A549 (cell line): ENCODE measurements around the gene SCGB1C1. TPM values are rescaled to one million over a fixed set of nuclear protein-coding genes. Genes with fewer than 3 reads are reported as not detected.

ENCODE experiments used
- ATAC-seq, 2 experiments: fragments of 200-7000 bp in 1 of 2; fragments of >200 bp in 1 of 2; cut with Nextera tagmentation in 1 of 2; cut with Tn5 transposase in 1 of 2; 3 replicates each; pipeline versions ENCODE4 v1.8.0 to v1.9.1; 2018 to 2020; ENCODE audit warnings: mild to moderate bottlenecking in 1 of 2, moderate library complexity in 1 of 2
- CTCF ChIA-PET: fragments of 300-600 bp; sonication (Branson Sonifier 250); formaldehyde crosslinking; extraction: SDS; loops from one replicate; lab custom pipeline; 2021; ENCODE audit warnings: antibody characterized with exemption, inconsistent platforms; lab: Yijun Ruan, JAX
- POLR2A ChIA-PET: fragments of 350-600 bp; formaldehyde crosslinking; extraction: SDS; loops from one replicate; lab custom pipeline; 2021; ENCODE audit warnings: antibody characterized with exemption, inconsistent platforms; lab: Yijun Ruan, JAX
- DNase-seq, 2 experiments: peaks; one replicate each; pipeline versions ENCODE4 v3.0.0 to v3.0.0-alpha.2; 2011 to 2016; ENCODE audit warnings: low read depth in 1 of 2, low spot score in 1 of 2
- FAIRE-seq: peaks from 2 replicates; lab custom pipeline; 2011; peaks lifted over from hg19 to GRCh38; lab: Jason Lieb, UNC
- H3K27ac ChIP-seq, 2 experiments: fragments of >200 bp; sonication (Bioruptor Twin); formaldehyde crosslinking; 3 replicates each; pipeline ENCODE4 v1.5.1; 2016 to 2017
- H3K4me1 ChIP-seq: fragments of >200 bp; sonication (Bioruptor Twin); formaldehyde crosslinking; 3 replicates; pipeline ENCODE4 v1.6.1; 2016
- H3K4me2 ChIP-seq: fragments of >200 bp; sonication (Bioruptor Twin); formaldehyde crosslinking; 3 replicates; pipeline ENCODE4 v1.6.1; 2016
- H3K4me3 ChIP-seq: fragments of >200 bp; sonication (Bioruptor Twin); formaldehyde crosslinking; 3 replicates; pipeline ENCODE4 v1.5.1; 2016
- H3K9me3 ChIP-seq: fragments of >200 bp; sonication (Bioruptor Twin); formaldehyde crosslinking; 3 replicates; pipeline ENCODE4 v1.6.1; 2016
- CBX2 ChIP-seq: fragments of 200-600 bp; sonication (generic); IDR thresholded peaks from 2 replicates; pipeline ENCODE4 v1.6.1; 2016; ENCODE audit warnings: low read depth, mild to moderate bottlenecking, borderline replicate concordance
- CBX8 ChIP-seq: fragments of 200-600 bp; sonication (generic); IDR thresholded peaks from 2 replicates; pipeline ENCODE4 v1.6.1; 2016
- CHD2 ChIP-seq: fragments of 150-350 bp; IDR thresholded peaks from 2 replicates; pipeline ENCODE4 v1.6.1; 2014; ENCODE audit warnings: low read length; ENCODE audit not compliant: partially characterized antibody
- CHD4 ChIP-seq: fragments of 200-600 bp; sonication (generic); IDR thresholded peaks from 2 replicates; pipeline ENCODE4 v1.6.1; 2016; ENCODE audit warnings: antibody characterized with exemption, mild to moderate bottlenecking, borderline replicate concordance
- EHF ChIP-seq: fragments of 250-450 bp; sonication (Bioruptor Pico); IDR thresholded peaks from 2 replicates; pipeline ENCODE4 v1.5.0; 2020; ENCODE audit warnings: mild to moderate bottlenecking
- HDAC2 ChIP-seq: fragments of 200-600 bp; sonication (generic); IDR thresholded peaks from 2 replicates; pipeline ENCODE4 v1.6.1; 2016
- HOXA7 ChIP-seq: fragments of 250-450 bp; sonication (Bioruptor Pico); IDR thresholded peaks from 2 replicates; pipeline ENCODE4 v1.5.0; 2020; ENCODE audit warnings: mild to moderate bottlenecking, moderate library complexity
- HOXB13 ChIP-seq: fragments of 250-450 bp; sonication (Bioruptor Pico); IDR thresholded peaks from 2 replicates; pipeline ENCODE4 v1.5.0; 2020; ENCODE audit warnings: low read depth, mild to moderate bottlenecking, moderate library complexity
- HOXB5 ChIP-seq: fragments of 250-450 bp; sonication (Bioruptor Pico); IDR thresholded peaks from 2 replicates; pipeline ENCODE4 v1.5.0; 2020; ENCODE audit warnings: mild to moderate bottlenecking, moderate library complexity
- KDM1A ChIP-seq: fragments of 200-600 bp; sonication (generic); IDR thresholded peaks from 2 replicates; pipeline ENCODE4 v1.6.1; 2016; ENCODE audit warnings: low read depth, mild to moderate bottlenecking
- MAFK ChIP-seq: fragments of 450-650 bp; IDR thresholded peaks from 2 replicates; pipeline ENCODE4 v1.6.1; 2014; ENCODE audit not compliant: partially characterized antibody
- NPAS2 ChIP-seq: fragments of 250-450 bp; sonication (Bioruptor Pico); IDR thresholded peaks from 2 replicates; pipeline ENCODE4 v1.8.0; 2022; ENCODE audit warnings: mild to moderate bottlenecking, moderate library complexity, borderline replicate concordance
- PHF8 ChIP-seq: fragments of 200-600 bp; sonication (generic); IDR thresholded peaks from 2 replicates; pipeline ENCODE4 v1.6.1; 2016; ENCODE audit warnings: low read depth, mild to moderate bottlenecking, antibody characterized with exemption, moderate library complexity, borderline replicate concordance
- POLR2A ChIP-seq: IDR thresholded peaks from 2 replicates; pipeline ENCODE4 v1.6.1; 2012; ENCODE audit warnings: mild to moderate bottlenecking, low read length
- RCOR1 ChIP-seq: fragments of 150-350 bp; IDR thresholded peaks from 2 replicates; pipeline ENCODE4 v1.6.1; 2014; ENCODE audit warnings: antibody characterized with exemption, low read length, low read depth
- RFX5 ChIP-seq: fragments of 450-650 bp; IDR thresholded peaks from 2 replicates; pipeline ENCODE4 v1.7.1; 2014; ENCODE audit warnings: antibody characterized with exemption, mild to moderate bottlenecking, moderate library complexity
- RNF2 ChIP-seq: fragments of 200-600 bp; sonication (generic); IDR thresholded peaks from 2 replicates; pipeline ENCODE4 v1.6.1; 2016; ENCODE audit warnings: low read depth, mild to moderate bottlenecking, antibody characterized with exemption, moderate library complexity, borderline replicate concordance
- TFCP2L1 ChIP-seq: fragments of 250-450 bp; sonication (Bioruptor Pico); IDR thresholded peaks from 2 replicates; pipeline ENCODE4 v1.5.0; 2021; ENCODE audit warnings: mild to moderate bottlenecking
- TP53 ChIP-seq: fragments of 250-450 bp; sonication (Bioruptor Pico); IDR thresholded peaks from 2 replicates; pipeline ENCODE4 v1.5.0; 2021; ENCODE audit warnings: mild to moderate bottlenecking, moderate library complexity
- WGBS: methylation state at CpG from one replicate; pipeline ENCODE4 v1.1.6; 2017; ENCODE audit errors: missing lambda C conversion rate; 5-methylcytosine and 5-hydroxymethylcytosine counted together
- polyA plus RNA-seq, 4 experiments: library from polyadenylated mRNA; depleted of rRNA in 3 of 4; stranded (reverse); fragments of >200 nt; fragmentation: RNase III in 1 of 4; extraction: RNeasy Plus Mini Kit Qiagen cat#74134 plus additional on column Dnase treatment in 1 of 4; gene quantifications; 2 replicates in 3 of 4; 3 replicates in 1 of 4; pipeline ENCODE4 v1.2.3, GENCODE V29; 2011 to 2017
- TF ChIP-seq, protein P1 (sequence below): fragments of 450-650 bp; IDR thresholded peaks from 2 replicates; pipeline ENCODE4 v1.6.1; 2014; ENCODE audit warnings: antibody characterized with exemption
- TF ChIP-seq, protein P2 (sequence below): fragments of 150-350 bp; IDR thresholded peaks from 2 replicates; pipeline ENCODE4 v1.6.1; 2014; ENCODE audit warnings: low read depth, mild to moderate bottlenecking, low read length
- TF ChIP-seq, protein P3 (sequence below): fragments of >200 bp; sonication (Bioruptor Twin); formaldehyde crosslinking; IDR thresholded peaks from 3 replicates; pipeline ENCODE4 v1.6.1; 2016
- TF ChIP-seq, protein P4 (sequence below): fragments of >200 bp; sonication (Bioruptor Twin); formaldehyde crosslinking; IDR thresholded peaks from 3 replicates; pipeline ENCODE4 v1.5.1; 2016
- TF ChIP-seq, protein P5 (sequence below): fragments of >200 bp; sonication (Bioruptor Twin); formaldehyde crosslinking; IDR thresholded peaks from 2 replicates; pipeline ENCODE4 v1.6.1; 2016

Gene SCGB1C1
- polyA plus RNA-seq, 2 of the 4 experiments (the other 2 are of a cell fraction): not detected

DNA sequence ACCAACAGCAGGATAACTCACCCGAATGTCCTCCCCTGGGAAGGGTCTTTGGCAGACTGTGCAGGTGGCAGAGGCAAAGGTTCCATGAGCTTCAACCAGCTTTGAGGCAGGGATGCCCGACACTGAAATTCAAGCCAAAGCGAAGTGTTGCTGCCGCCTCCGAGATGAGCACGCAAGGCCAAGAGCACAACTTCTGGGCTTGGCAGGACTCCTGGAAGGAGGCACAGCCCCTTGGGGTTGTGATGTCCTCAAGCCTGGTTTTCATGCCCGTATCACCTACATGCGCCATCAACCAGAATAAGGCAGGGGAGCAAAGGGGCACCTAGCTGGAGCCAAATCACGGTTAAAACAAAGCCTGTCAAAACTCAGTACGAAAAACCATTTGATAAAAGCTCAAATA, 37.6 kb downstream of the SCGB1C1 start (continued):
- TF ChIP-seq, protein P1, sequence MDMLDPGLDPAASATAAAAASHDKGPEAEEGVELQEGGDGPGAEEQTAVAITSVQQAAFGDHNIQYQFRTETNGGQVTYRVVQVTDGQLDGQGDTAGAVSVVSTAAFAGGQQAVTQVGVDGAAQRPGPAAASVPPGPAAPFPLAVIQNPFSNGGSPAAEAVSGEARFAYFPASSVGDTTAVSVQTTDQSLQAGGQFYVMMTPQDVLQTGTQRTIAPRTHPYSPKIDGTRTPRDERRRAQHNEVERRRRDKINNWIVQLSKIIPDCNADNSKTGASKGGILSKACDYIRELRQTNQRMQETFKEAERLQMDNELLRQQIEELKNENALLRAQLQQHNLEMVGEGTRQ: no peak
- TF ChIP-seq CHD4 (no peak), POLR2A (no peak), TP53 (no peak), TFCP2L1 (CRISPR knock-in tag) (no peak)

DNA sequence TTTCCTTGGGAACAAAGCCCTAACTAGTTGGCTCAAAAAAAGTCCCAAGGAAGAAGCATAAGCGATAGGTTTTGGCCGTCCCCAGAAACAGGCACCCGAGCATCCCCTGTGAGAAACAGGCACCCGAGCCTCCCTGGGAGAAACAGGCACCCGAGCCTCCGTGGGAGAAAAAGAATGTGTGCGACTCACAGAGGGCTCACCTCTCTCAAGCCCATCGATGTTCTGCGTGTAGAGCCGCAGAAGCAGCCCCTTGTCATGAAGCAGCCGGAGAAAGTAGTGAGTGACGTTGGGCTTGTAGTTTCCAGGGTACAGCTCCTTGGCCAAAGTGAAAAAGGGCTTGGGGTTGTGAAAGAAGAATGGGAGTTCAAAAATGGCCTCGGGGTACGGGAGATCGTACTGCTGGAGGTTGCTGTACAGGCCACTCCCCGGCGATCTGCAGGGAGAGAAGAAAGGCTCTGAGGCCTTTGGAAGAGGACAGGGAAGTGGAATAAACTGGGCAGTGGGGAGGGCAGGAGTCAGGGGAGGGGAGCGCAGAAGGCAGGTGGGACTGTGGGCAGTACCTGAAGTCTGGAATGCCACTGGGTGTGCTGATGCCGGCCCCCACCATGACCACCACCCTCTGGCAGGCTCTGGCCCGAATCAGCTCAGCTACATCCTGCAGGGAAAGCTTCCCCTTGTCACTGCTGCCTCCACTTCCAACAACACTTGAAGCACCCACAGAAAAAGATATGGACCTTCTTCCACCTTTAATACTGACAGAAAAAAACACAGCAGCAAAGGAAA, 40.1 kb downstream of the SCGB1C1 start:
- no peak overlapping the region for H3K4me3 ChIP-seq
- POLR2A ChIA-PET: no interaction called here
- no peaks in the 10 kb centered on the region for H3K9me3 ChIP-seq
- CTCF ChIA-PET: interaction anchor here (1.0 to 2.4 kb wide), 3 partner anchors 11 to 42 kb away, joined by 3 to 10 read pairs (median 4); no protein-coding TSS in a partner anchor
- ATAC-seq: no peak
- no peak overlapping the region for H3K27ac ChIP-seq
- H3K4me2 ChIP-seq: no peak overlapping the region
- no peak for DNase-seq
- no peak for FAIRE-seq
- H3K4me1 ChIP-seq: peaks cover 11% of the 10 kb centered on the region; the same call in 2 of the 3 replicates
- WGBS: 87% methylated on average over 20 of the region's 20 CpGs
- TF ChIP-seq RCOR1: no peak
- TF ChIP-seq RFX5: no peak
- no peak for TF ChIP-seq HOXB13 (CRISPR knock-in tag)
- no peak for TF ChIP-seq HOXA7
- no peak for TF ChIP-seq EHF (CRISPR knock-in tag)
- TF ChIP-seq PHF8: no peak
- no peak for TF ChIP-seq CHD2
- TF ChIP-seq MAFK: no peak

DNA sequence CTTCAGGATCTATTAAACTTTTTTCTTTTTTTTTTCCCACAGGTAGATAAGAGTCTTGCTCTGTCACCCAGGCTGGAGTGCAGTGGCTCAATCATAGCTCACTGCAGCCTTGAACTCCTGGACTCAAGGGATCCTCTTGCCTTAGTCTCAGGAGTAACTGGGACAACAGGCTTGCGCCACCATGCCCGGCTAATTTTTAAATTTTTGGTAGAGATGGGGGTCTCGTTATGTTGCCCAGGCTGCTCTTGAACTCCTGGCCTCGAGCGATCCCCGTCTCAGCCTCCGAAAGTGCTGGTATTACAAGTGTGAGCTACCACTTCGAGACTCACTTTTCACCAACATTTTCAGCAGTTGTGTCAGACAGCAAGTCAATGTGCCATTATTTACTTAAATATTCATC, 42.3 kb downstream of the SCGB1C1 start:
- POLR2A ChIA-PET: interaction anchor here (0.9 kb wide), 1 partner anchor 28 kb away, joined by 5 read pairs; the partner anchor contains the start of genes BET1L and RIC8A
- Histone ChIP-seq H3K4me2 (peak overlapping the region; percentile 88), H3K27ac (peak overlapping the region; percentile 78 to 95; a peak in 5 of 6 replicates), H3K9me3 (no peaks in the 10 kb centered on the region)
- 83% methylated on average over 8 of the region's 8 CpGs for WGBS
- CTCF ChIA-PET: interaction anchor here (0.9 to 2.0 kb wide), 5 partner anchors 12 to 214 kb away, joined by 3 to 7 read pairs (median 3); no protein-coding TSS in a partner anchor
- FAIRE-seq: no peak
- no peak for TF ChIP-seq TP53
- TF ChIP-seq, protein P2, sequence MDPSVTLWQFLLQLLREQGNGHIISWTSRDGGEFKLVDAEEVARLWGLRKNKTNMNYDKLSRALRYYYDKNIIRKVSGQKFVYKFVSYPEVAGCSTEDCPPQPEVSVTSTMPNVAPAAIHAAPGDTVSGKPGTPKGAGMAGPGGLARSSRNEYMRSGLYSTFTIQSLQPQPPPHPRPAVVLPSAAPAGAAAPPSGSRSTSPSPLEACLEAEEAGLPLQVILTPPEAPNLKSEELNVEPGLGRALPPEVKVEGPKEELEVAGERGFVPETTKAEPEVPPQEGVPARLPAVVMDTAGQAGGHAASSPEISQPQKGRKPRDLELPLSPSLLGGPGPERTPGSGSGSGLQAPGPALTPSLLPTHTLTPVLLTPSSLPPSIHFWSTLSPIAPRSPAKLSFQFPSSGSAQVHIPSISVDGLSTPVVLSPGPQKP: no peak
- no peak for TF ChIP-seq POLR2A
- TF ChIP-seq CBX8: no peak
- TF ChIP-seq HOXB5: no peak
- TF ChIP-seq, all 56 proteins: peak for 0
- no peak for ATAC-seq
- peaks cover 17% of the 10 kb centered on the region; the same call in 2 of the 3 replicates for H3K4me1 ChIP-seq
- DNase-seq: no peak
- peak overlapping the region; percentile 91 for H3K4me3 ChIP-seq

DNA sequence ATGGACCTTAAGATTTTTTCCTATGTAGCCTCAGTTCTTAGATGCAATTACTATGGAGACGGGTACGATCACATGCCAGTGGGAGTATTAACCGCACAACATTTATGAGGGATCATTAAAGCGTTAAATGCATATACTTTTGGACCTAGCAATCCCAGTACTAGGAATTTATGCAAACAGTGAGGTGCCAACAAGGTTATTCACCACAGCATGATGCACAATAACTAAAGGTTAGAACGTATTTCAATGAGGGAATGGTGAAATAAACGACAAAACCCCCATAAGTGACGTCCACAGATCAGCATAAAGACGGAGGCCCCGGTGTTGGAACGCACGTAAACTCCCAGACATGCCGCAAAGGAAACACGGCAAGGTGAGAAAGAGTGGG, 42.7 kb downstream of the SCGB1C1 start:
- CTCF ChIA-PET: interaction anchor here (0.9 to 2.0 kb wide), 4 partner anchors 13 to 213 kb away, joined by 3 to 7 read pairs (median 5); no protein-coding TSS in a partner anchor
- FAIRE-seq: no peak
- TF ChIP-seq, protein P2: no peak
- TF ChIP-seq KDM1A (no peak), CBX2 (no peak), RNF2 (no peak), TFCP2L1 (CRISPR knock-in tag) (no peak), HDAC2 (no peak), NPAS2 (no peak), HOXB13 (CRISPR knock-in tag) (no peak), CBX8 (no peak)
- TF ChIP-seq, protein P3, sequence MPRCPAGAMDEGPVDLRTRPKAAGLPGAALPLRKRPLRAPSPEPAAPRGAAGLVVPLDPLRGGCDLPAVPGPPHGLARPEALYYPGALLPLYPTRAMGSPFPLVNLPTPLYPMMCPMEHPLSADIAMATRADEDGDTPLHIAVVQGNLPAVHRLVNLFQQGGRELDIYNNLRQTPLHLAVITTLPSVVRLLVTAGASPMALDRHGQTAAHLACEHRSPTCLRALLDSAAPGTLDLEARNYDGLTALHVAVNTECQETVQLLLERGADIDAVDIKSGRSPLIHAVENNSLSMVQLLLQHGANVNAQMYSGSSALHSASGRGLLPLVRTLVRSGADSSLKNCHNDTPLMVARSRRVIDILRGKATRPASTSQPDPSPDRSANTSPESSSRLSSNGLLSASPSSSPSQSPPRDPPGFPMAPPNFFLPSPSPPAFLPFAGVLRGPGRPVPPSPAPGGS: no peak
- TF ChIP-seq, protein P4, sequence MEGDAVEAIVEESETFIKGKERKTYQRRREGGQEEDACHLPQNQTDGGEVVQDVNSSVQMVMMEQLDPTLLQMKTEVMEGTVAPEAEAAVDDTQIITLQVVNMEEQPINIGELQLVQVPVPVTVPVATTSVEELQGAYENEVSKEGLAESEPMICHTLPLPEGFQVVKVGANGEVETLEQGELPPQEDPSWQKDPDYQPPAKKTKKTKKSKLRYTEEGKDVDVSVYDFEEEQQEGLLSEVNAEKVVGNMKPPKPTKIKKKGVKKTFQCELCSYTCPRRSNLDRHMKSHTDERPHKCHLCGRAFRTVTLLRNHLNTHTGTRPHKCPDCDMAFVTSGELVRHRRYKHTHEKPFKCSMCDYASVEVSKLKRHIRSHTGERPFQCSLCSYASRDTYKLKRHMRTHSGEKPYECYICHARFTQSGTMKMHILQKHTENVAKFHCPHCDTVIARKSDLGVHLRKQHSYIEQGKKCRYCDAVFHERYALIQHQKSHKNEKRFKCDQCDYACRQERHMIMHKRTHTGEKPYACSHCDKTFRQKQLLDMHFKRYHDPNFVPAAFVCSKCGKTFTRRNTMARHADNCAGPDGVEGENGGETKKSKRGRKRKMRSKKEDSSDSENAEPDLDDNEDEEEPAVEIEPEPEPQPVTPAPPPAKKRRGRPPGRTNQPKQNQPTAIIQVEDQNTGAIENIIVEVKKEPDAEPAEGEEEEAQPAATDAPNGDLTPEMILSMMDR: no peak
- TF ChIP-seq, protein P5, sequence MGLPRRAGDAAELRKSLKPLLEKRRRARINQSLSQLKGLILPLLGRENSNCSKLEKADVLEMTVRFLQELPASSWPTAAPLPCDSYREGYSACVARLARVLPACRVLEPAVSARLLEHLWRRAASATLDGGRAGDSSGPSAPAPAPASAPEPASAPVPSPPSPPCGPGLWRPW: no peak

More for the DNA sequence above, 42.7 kb downstream of the SCGB1C1 start:
- peak overlapping the region; percentile 88 for H3K4me2 ChIP-seq
- H3K4me1 ChIP-seq: peaks cover 17% of the 10 kb centered on the region; the same call in 2 of the 3 replicates
- peak overlapping the region; percentile 91 for H3K4me3 ChIP-seq
- peak overlapping the region; percentile 78 to 95 for H3K27ac ChIP-seq
- ATAC-seq: peak in 1 of 2 experiments; percentile 29; a peak in 4 of 6 replicates
- DNase-seq: no peak
- WGBS: 6% methylated on average over 13 of the region's 13 CpGs
- no peaks in the 10 kb centered on the region for H3K9me3 ChIP-seq
- POLR2A ChIA-PET: no interaction called here
